ENCODE measurements around the gene NAA25. TPM values are rescaled to one million over a fixed set of nuclear protein-coding genes. Genes with fewer than 3 reads are reported as not detected.

Gene NAA25
- total and polyA plus RNA-seq, 9 of the 15 experiments (the other 6 are each of a cell fraction or from before 2014, with no cell fraction given): 26.6 to 59.6 (median 48.9) TPM

GRCh38 chr12:112023759-112024396 is 84.7 kb downstream of the NAA25 start:
- ChIA-PET POLR2A (interaction anchor here (0.5 to 6.4 kb wide), 6 partner anchors 9 to 197 kb away, joined by 3 to 54 read pairs (median 3); partner anchors contain the start of genes ERP29 and TMEM116), CTCF (ENCODE audit: low intra/inter-chr PET ratio) (no interaction called here)
- TF ChIP-seq MYNN (IDR thresholded peaks at IDR 0.05) (0 out of 2 replicates have a peak, but pooled peaks have one; percentile 32), MYNN (CRISPR knock-in tag; IDR thresholded peaks at IDR 0.05) (no peak), RBM15 (IDR thresholded peaks at IDR 0.05; ENCODE audit: insufficient read depth, low read length) (no peak), EP300 (IDR thresholded peaks at IDR 0.05; ENCODE audit: low read length) (no peak), SNRNP70 (optimal IDR thresholded peaks at IDR 0.05; ENCODE audit: low read depth, low read length) (no peak), CBX8 (IDR thresholded peaks at IDR 0.05; ENCODE audit: borderline replicate concordance, extremely low read depth, low read depth, low read length, poor library complexity, severe bottlenecking) (no peak), TCFL5 (CRISPR knock-in tag; conservative IDR thresholded peaks at IDR 0.05) (no peak), SUPT5H (IDR thresholded peaks at IDR 0.05) (0 out of 2 replicates have a peak, but pooled peaks have one; percentile 17), FUS (optimal IDR thresholded peaks at IDR 0.05; ENCODE audit: low read depth, low read length) (no peak), BRD9 (IDR thresholded peaks at IDR 0.05; ENCODE audit: low read depth, partially characterized antibody) (no peak), YBX1 (IDR thresholded peaks at IDR 0.05) (no peak), BRF1 (IDR thresholded peaks at IDR 0.05; ENCODE audit: borderline replicate concordance, extremely low read depth, insufficient read length) (no peak)
- in situ Hi-C loops (cut with MboI) (no loop called here), intact Hi-C loops (cut with micrococcal nuclease) (no loop called here)
- Histone ChIP-seq H3K9me3 (replicated peaks; ENCODE audit: control insufficient read depth, insufficient read depth, low read depth, low read length) (no peaks in the 10 kb centered on the region), H3K27ac (ENCODE audit: extremely low read depth, low read depth, low read length) (no peak overlapping the region), H3K36me3 (ENCODE audit: control insufficient read depth, insufficient read depth, low read length) (peaks cover 89% of the 10 kb centered on the region), H2AFZ (ENCODE audit: low read depth, low read length) (no peak overlapping the region), H3K4me2 (ENCODE audit: insufficient read depth, low read length) (no peak overlapping the region), H3K4me3 (no peak overlapping the region), H3K4me1 (replicated peaks in 1 of 2; ENCODE audit: control insufficient read depth in 2 of 2, insufficient read depth in 2 of 2, low read length in 2 of 2) (no peaks in the 10 kb centered on the region; a peak in 1 of 5 replicates), H4K20me1 (replicated peaks; ENCODE audit: control insufficient read depth, insufficient read depth, low read length) (peaks cover 8% of the 10 kb centered on the region; the same call in 1 of the 2 replicates), H3K27me3 (ENCODE audit: control insufficient read depth in 2 of 2, insufficient read depth in 2 of 2, low read length in 2 of 2) (no peaks in the 10 kb centered on the region), H3K9me1 (ENCODE audit: control insufficient read depth, insufficient read depth, low read length) (no peaks in the 10 kb centered on the region), H3K79me2 (ENCODE audit: control insufficient read depth, insufficient read depth, low read length) (peaks cover 23% of the 10 kb centered on the region), H3K9ac (ENCODE audit: insufficient read depth in 1 of 2, low read depth in 2 of 2, low read length in 2 of 2) (no peak overlapping the region)
- WGBS (ENCODE audit: insufficient coverage, low coverage, missing lambda C conversion rate): 93% methylated on average over 4 of the region's 4 CpGs
- no peak for FAIRE-seq
- DNase-seq (ENCODE audit: extremely low read depth in 1 of 4, low spot score in 3 of 4): no peak
- ATAC-seq: peak; percentile 9; the same call in 1 of the 3 replicates
- no TSS peak for BruUV-seq (replicated peaks)
